ENCODE measurements around the gene ZNF747. TPM values are rescaled to one million over a fixed set of nuclear protein-coding genes. Genes with fewer than 3 reads are reported as not detected.

ZNF747 gene
- total RNA-seq, 1 donor from 2014 or later = 12.7 TPM

- intact Hi-C loops (cut with DNase I) = no loop called here
- no peak for ATAC-seq
Measured at GRCh38 chr16:30488764-30489605, 45.7 kb downstream of the ZNF747 start.

DNA sequence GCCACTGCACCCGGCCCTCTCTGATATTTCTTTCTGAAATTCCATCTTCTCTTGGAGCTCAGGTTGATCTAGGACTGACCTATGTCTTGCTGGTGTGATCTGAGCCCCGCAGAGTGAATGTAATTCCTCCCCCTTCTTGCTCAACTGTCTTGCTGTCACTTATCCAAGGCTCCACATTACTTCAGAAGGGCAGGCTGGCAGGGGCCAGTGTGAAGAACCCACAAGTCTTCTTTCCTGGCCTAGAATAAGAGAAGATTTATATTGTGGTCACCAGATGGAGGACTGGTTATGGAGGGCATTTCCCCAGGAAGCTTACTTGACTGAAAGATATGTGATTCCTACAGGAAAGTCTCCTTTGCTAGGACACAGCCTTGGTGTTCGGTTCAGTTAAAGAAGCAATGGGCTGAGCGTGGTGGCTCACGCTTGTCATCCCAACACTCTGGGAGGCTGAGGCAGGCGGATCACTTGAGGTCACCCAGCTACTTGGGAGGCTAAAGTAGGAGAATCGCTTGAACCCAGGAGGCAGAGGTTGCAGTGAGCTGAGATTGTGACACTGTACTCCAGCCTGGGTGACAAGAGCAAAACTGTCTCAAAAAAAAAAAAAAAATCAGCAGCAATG, 48.7 kb downstream of the ZNF747 start:
- ATAC-seq (no peak), DNase-seq (ENCODE audit: low spot score) (no peak)
- intact Hi-C loops (cut with DNase I) = no loop called here

More at GRCh38 chr16:30488764-30489605, 45.7 kb downstream of the ZNF747 start:
- DNase-seq (ENCODE audit: low spot score) = no peak

GRCh38 chr16:30484887-30485286, 49.8 kb downstream of the ZNF747 start:
- DNase-seq (ENCODE audit: low spot score) = no peak
- intact Hi-C loops (cut with DNase I) = no loop called here
- no peak for ATAC-seq

- ATAC-seq = no peak
- DNase-seq (ENCODE audit: low spot score) = no peak
- intact Hi-C loops (cut with DNase I) = no loop called here
Measured at GRCh38 chr16:30482366-30482765, 52.3 kb downstream of the ZNF747 start.

DNA sequence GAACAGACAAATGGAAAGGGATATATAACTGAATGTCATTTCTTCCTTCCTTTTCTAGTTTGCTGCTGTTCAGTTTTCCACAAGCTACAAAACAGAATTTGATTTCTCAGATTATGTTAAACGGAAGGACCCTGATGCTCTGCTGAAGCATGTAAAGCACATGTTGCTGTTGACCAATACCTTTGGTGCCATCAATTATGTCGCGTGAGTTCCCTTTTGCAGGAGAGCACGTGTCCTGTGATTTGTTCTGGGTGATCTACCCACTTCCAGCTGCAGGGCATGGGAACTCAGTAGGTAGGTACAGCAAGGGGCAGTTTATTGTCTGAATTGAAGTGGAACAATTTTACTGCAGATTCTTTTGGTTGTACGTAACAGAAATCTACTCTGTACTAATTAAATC, 53.3 kb downstream of the ZNF747 start:
- ATAC-seq (no peak), DNase-seq (ENCODE audit: low spot score) (no peak)
- intact Hi-C loops (cut with DNase I) = no loop called here

Small RNA genes within 50 kb of the gene (microRNA-seq; reads per million reads assigned to microRNA genes)
- not detected for gene MIR4518

Other genes starting within 250 kb of the ZNF747 start
- gene CD2BP2, start 179.6 kb downstream of the ZNF747 start, total RNA-seq = 49.8 TPM
- gene TBC1D10B, start 164.4 kb downstream of the ZNF747 start, total RNA-seq = 39.6 TPM
- gene MYL11, start 160.1 kb downstream of the ZNF747 start, total RNA-seq = not detected
- gene SEPTIN1, start 152.3 kb downstream of the ZNF747 start, total RNA-seq = 7.2 TPM
- 6.7 TPM for gene ZNF48, start 139.4 kb downstream of the ZNF747 start, total RNA-seq
- 7.5 TPM for gene ZNF771, start 127.3 kb downstream of the ZNF747 start, total RNA-seq
- 20.4 TPM for gene DCTPP1, start 104.8 kb downstream of the ZNF747 start, total RNA-seq
- gene SEPHS2, start 89.0 kb downstream of the ZNF747 start, total RNA-seq = 25.2 TPM
- 14.5 TPM for gene ITGAL, start 62.1 kb downstream of the ZNF747 start, total RNA-seq
- gene ZNF768, start 8.3 kb downstream of the ZNF747 start, total RNA-seq = 30.3 TPM
- 9.5 TPM for gene ZNF764, start 23.5 kb upstream of the ZNF747 start, total RNA-seq
- gene ZNF688, start 36.9 kb upstream of the ZNF747 start, total RNA-seq = 13.6 TPM
- 26.3 TPM for gene ZNF785, start 50.8 kb upstream of the ZNF747 start, total RNA-seq
- gene ZNF689, start 75.5 kb upstream of the ZNF747 start, total RNA-seq = 7.1 TPM
- 45.7 TPM for gene PRR14, start 116.1 kb upstream of the ZNF747 start, total RNA-seq
- gene FBRS, start 123.6 kb upstream of the ZNF747 start, total RNA-seq = 57.1 TPM
- 59.3 TPM for gene SRCAP, start 164.3 kb upstream of the ZNF747 start, total RNA-seq
- gene PHKG2, start 213.6 kb upstream of the ZNF747 start, total RNA-seq = 21.3 TPM
- gene CFAP119, start 227.2 kb upstream of the ZNF747 start, total RNA-seq = 5.5 TPM
- 92.9 TPM for gene RNF40, start 227.5 kb upstream of the ZNF747 start, total RNA-seq